HepG2 (cell line): ENCODE measurements around the gene CCL19. TPM values are rescaled to one million over a fixed set of nuclear protein-coding genes. Genes with fewer than 3 reads are reported as not detected.

Source experiments
- BRD4 ChIP-seq: sonication (generic); formaldehyde crosslinking; IDR thresholded peaks from 2 replicates; pipeline ENCODE4 v1.4.0; 2020; ENCODE audit warnings: missing genetic modification reagents
- CBX1 ChIP-seq: IDR thresholded peaks from one replicate; pipeline ENCODE4 v1.6.1; 2016; ENCODE audit warnings: antibody characterized with exemption, low read depth
- DRAP1 ChIP-seq: IDR thresholded peaks from 2 replicates; pipeline ENCODE4 v1.6.1; 2016; ENCODE audit warnings: missing genetic modification reagents, missing compliant biosample characterization
- FOXC1 ChIP-seq: sonication (generic); formaldehyde crosslinking; IDR thresholded peaks from 2 replicates; pipeline ENCODE4 v1.8.0; 2022; ENCODE audit warnings: mild to moderate bottlenecking, missing genetic modification reagents, borderline replicate concordance
- HDAC6 ChIP-seq: fragments of 200-600 bp; sonication (generic); IDR thresholded peaks from 2 replicates; pipeline ENCODE4 v1.7.0; 2017; ENCODE audit warnings: mild to moderate bottlenecking, antibody characterized with exemption, low read length, low read depth
- HMG20A ChIP-seq: IDR thresholded peaks from 2 replicates; pipeline ENCODE4 v1.6.1; 2016; ENCODE audit warnings: borderline replicate concordance
- NCOA2 ChIP-seq: sonication (generic); formaldehyde crosslinking; IDR thresholded peaks from 2 replicates; pipeline ENCODE4 v1.8.0; 2022; ENCODE audit warnings: inconsistent platforms
- RAD51 ChIP-seq: fragments of 450-650 bp; IDR thresholded peaks from 2 replicates; pipeline ENCODE4 v1.6.1; 2016; ENCODE audit warnings: borderline replicate concordance
- SOX6 ChIP-seq, 2 experiments: fragments of 450-650 bp in 1 of 2; sonication (generic) in 1 of 2; formaldehyde crosslinking in 1 of 2; IDR thresholded peaks; 2 replicates each; pipeline versions ENCODE4 v1.4.0 to v1.6.1; 2017 to 2020; ENCODE audit warnings: antibody characterized with exemption in 1 of 2, mild to moderate bottlenecking in 1 of 2, missing genetic modification reagents in 1 of 2
- STAT5B ChIP-seq: sonication (generic); formaldehyde crosslinking; IDR thresholded peaks from 2 replicates; pipeline ENCODE4 v1.4.0; 2020; ENCODE audit warnings: missing genetic modification reagents
- TAF1 ChIP-seq: sonication (generic); formaldehyde crosslinking; IDR thresholded peaks from 2 replicates; pipeline ENCODE4 v1.4.0; 2020; ENCODE audit warnings: missing genetic modification reagents
- ZBTB46 ChIP-seq: sonication (generic); formaldehyde crosslinking; IDR thresholded peaks from 2 replicates; pipeline ENCODE4 v1.4.0; 2020; ENCODE audit warnings: mild to moderate bottlenecking, missing genetic modification reagents, borderline replicate concordance
- ZNF343 ChIP-seq: sonication (generic); formaldehyde crosslinking; IDR thresholded peaks from 2 replicates; pipeline ENCODE4 v1.4.0; 2020; ENCODE audit warnings: mild to moderate bottlenecking, missing genetic modification reagents
- ZNF350 ChIP-seq: sonication (generic); formaldehyde crosslinking; IDR thresholded peaks from 2 replicates; pipeline ENCODE4 v1.4.0; 2020; ENCODE audit warnings: mild to moderate bottlenecking, low read depth, missing genetic modification reagents, borderline replicate concordance
- ZNF446 ChIP-seq: sonication (generic); formaldehyde crosslinking; IDR thresholded peaks from 2 replicates; pipeline ENCODE4 v1.5.0; 2020; ENCODE audit warnings: mild to moderate bottlenecking, missing genetic modification reagents
- ZNF451 ChIP-seq: sonication (generic); formaldehyde crosslinking; IDR thresholded peaks from 2 replicates; pipeline ENCODE4 v1.5.0; 2020; ENCODE audit warnings: mild to moderate bottlenecking, missing genetic modification reagents
- ZNF674 ChIP-seq: sonication (generic); formaldehyde crosslinking; IDR thresholded peaks from 2 replicates; pipeline ENCODE4 v1.5.0; 2020; ENCODE audit warnings: low read depth, mild to moderate bottlenecking, missing genetic modification reagents
- ZNF776 ChIP-seq: sonication (generic); formaldehyde crosslinking; IDR thresholded peaks from 2 replicates; pipeline ENCODE4 v1.4.0; 2020; ENCODE audit warnings: mild to moderate bottlenecking, missing genetic modification reagents
- ZNF839 ChIP-seq: sonication (generic); formaldehyde crosslinking; IDR thresholded peaks from 2 replicates; pipeline ENCODE4 v1.4.0; 2020; ENCODE audit warnings: missing genetic modification reagents, mild to moderate bottlenecking, borderline replicate concordance
- ZSCAN12 ChIP-seq: sonication (generic); formaldehyde crosslinking; IDR thresholded peaks from 2 replicates; pipeline ENCODE4 v1.9.0; 2021; ENCODE audit warnings: mild to moderate bottlenecking, missing genetic modification reagents
- polyA plus RNA-seq, 8 experiments: library from polyadenylated mRNA; depleted of rRNA in 3 of 8; stranded (reverse) in 7 of 8; unstranded in 1 of 8; fragments of >200 nt; fragmentation: Illumina TruSeq in 4 of 8; extraction: Trizol in 4 of 8; gene quantifications; 2 replicates each; pipeline versions ENCODE4 v1.2.1 to v1.2.3, GENCODE V29; 2011 to 2016; ENCODE audit warnings: low read depth in 4 of 8, missing spikeins in 1 of 8, mixed read lengths in 1 of 8; ENCODE audit not compliant: insufficient read depth in 1 of 8
- total RNA-seq, 5 experiments: library from RNA; depleted of rRNA; stranded (reverse); fragments of >200 nt; fragmentation: Illumina TruSeq; extraction: Trizol; gene quantifications; 2 replicates each; pipeline ENCODE4 v1.2.3, GENCODE V29; 2016; ENCODE audit warnings: low read depth in 1 of 5
- TF ChIP-seq, protein P1 (sequence below): sonication (generic); formaldehyde crosslinking; IDR thresholded peaks from 2 replicates; pipeline ENCODE4 v1.4.0; 2020; ENCODE audit warnings: low read depth, missing genetic modification reagents
- TF ChIP-seq, protein P2 (sequence below): IDR thresholded peaks from 2 replicates; pipeline ENCODE4 v1.6.1; 2016; ENCODE audit warnings: missing compliant biosample characterization, missing genetic modification reagents, borderline replicate concordance
- TF ChIP-seq, protein P3 (sequence below): sonication (generic); formaldehyde crosslinking; IDR thresholded peaks from 2 replicates; pipeline ENCODE4 v1.5.1; 2020; ENCODE audit warnings: missing genetic modification reagents, mild to moderate bottlenecking, borderline replicate concordance

The CCL19 gene
- total and polyA plus RNA-seq, 2 of the 13 experiments (the other 11 are each of a cell fraction or from before 2014, with no cell fraction given), result not detected

GRCh38 chr9:34651876-34652601, 39.0 kb downstream of the CCL19 start, which contains the start of gene IL11RA (continued):
- TF ChIP-seq ZBTB46 (CRISPR knock-in tag) (no peak), SOX6 (IDR thresholded peaks at IDR 0.05) (no peak), SOX6 (CRISPR knock-in tag; IDR thresholded peaks at IDR 0.05) (peak; percentile 72), RAD51 (no peak), HDAC6 (no peak), HMG20A (no peak), ZNF446 (CRISPR knock-in tag) (no peak), CBX1 (no peak), ZSCAN12 (CRISPR knock-in tag) (no peak), STAT5B (no peak), NCOA2 (CRISPR knock-in tag) (no peak; the same call in 1 of the 2 replicates), ZNF776 (CRISPR knock-in tag) (peak; percentile 42; the same call in 1 of the 2 replicates), DRAP1 (CRISPR knock-in tag) (peak; percentile 58; the same call in 1 of the 2 replicates), TAF1 (CRISPR knock-in tag) (peak; percentile 56), FOXC1 (CRISPR knock-in tag) (no peak; the same call in 1 of the 2 replicates), ZNF451 (CRISPR knock-in tag) (peak; percentile 60; the same call in 1 of the 2 replicates), ZNF343 (CRISPR knock-in tag) (no peak), ZNF674 (CRISPR knock-in tag) (no peak), BRD4 (CRISPR knock-in tag) (no peak), ZNF839 (CRISPR knock-in tag) (no peak), ZNF350 (no peak)
- TF ChIP-seq, protein P1, sequence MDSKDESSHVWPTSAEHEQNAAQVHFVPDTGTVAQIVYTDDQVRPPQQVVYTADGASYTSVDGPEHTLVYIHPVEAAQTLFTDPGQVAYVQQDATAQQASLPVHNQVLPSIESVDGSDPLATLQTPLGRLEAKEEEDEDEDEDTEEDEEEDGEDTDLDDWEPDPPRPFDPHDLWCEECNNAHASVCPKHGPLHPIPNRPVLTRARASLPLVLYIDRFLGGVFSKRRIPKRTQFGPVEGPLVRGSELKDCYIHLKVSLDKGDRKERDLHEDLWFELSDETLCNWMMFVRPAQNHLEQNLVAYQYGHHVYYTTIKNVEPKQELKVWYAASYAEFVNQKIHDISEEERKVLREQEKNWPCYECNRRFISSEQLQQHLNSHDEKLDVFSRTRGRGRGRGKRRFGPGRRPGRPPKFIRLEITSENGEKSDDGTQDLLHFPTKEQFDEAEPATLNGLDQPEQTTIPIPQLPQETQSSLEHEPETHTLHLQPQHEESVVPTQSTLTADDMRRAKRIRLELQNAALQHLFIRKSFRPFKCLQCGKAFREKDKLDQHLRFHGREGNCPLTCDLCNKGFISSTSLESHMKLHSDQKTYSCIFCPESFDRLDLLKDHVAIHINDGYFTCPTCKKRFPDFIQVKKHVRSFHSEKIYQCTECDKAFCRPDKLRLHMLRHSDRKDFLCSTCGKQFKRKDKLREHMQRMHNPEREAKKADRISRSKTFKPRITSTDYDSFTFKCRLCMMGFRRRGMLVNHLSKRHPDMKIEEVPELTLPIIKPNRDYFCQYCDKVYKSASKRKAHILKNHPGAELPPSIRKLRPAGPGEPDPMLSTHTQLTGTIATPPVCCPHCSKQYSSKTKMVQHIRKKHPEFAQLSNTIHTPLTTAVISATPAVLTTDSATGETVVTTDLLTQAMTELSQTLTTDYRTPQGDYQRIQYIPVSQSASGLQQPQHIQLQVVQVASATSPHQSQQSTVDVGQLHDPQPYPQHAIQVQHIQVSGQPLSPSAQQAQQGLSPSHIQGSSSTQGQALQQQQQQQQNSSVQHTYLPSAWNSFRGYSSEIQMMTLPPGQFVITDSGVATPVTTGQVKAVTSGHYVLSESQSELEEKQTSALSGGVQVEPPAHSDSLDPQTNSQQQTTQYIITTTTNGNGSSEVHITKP (CRISPR knock-in tag), result peak; percentile 90
- TF ChIP-seq, protein P2, sequence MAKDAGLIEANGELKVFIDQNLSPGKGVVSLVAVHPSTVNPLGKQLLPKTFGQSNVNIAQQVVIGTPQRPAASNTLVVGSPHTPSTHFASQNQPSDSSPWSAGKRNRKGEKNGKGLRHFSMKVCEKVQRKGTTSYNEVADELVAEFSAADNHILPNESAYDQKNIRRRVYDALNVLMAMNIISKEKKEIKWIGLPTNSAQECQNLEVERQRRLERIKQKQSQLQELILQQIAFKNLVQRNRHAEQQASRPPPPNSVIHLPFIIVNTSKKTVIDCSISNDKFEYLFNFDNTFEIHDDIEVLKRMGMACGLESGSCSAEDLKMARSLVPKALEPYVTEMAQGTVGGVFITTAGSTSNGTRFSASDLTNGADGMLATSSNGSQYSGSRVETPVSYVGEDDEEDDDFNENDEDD (CRISPR knock-in tag), result peak; percentile 84
- TF ChIP-seq, protein P3, sequence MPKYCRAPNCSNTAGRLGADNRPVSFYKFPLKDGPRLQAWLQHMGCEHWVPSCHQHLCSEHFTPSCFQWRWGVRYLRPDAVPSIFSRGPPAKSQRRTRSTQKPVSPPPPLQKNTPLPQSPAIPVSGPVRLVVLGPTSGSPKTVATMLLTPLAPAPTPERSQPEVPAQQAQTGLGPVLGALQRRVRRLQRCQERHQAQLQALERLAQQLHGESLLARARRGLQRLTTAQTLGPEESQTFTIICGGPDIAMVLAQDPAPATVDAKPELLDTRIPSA (CRISPR knock-in tag), result no peak
